Keratinocyte (primary cell): ENCODE results near the gene FBRSL1. TPM values are rescaled to one million over a fixed set of nuclear protein-coding genes. Genes with fewer than 3 reads are reported as not detected.

Source experiments
- DNase-seq: peaks from one replicate; pipeline ENCODE4 v3.0.0-alpha.2; 2011; ENCODE audit warnings: low read depth, missing footprints, low spot score
- FAIRE-seq: peaks from 2 replicates; lab custom pipeline; 2011; peaks lifted over from hg19 to GRCh38; lab: Jason Lieb, UNC
- H2AFZ ChIP-seq: 2 replicates; pipeline ENCODE4 v1.6.0; 2012; ENCODE audit warnings: low read length, control low read depth, inconsistent platforms; ENCODE audit not compliant: control insufficient read depth
- H3K27ac ChIP-seq: 2 replicates; pipeline ENCODE4 v1.5.1; 2011; ENCODE audit warnings: low read length; ENCODE audit not compliant: control insufficient read depth, insufficient read depth
- H3K27me3 ChIP-seq: 3 replicates; pipeline ENCODE4 v1.6.0; 2011; ENCODE audit warnings: low read length; ENCODE audit not compliant: control insufficient read depth, insufficient read depth; ENCODE audit errors: extremely low read depth
- H3K36me3 ChIP-seq, 2 experiments: 2 replicates in 1 of 2; 3 replicates in 1 of 2; pipeline ENCODE4 v1.5.1; 2011; ENCODE audit warnings: low read length in 2 of 2, mild to moderate bottlenecking in 1 of 2; ENCODE audit not compliant: control insufficient read depth in 2 of 2, insufficient read depth in 2 of 2; ENCODE audit errors: extremely low read depth in 1 of 2
- H3K4me1 ChIP-seq: 3 replicates; pipeline ENCODE4 v1.5.1; 2011; ENCODE audit warnings: low read length; ENCODE audit not compliant: control insufficient read depth, insufficient read depth; ENCODE audit errors: extremely low read depth
- H3K4me2 ChIP-seq: 3 replicates; pipeline ENCODE4 v1.6.0; 2011; ENCODE audit warnings: low read depth, low read length; ENCODE audit not compliant: control insufficient read depth, insufficient read depth; ENCODE audit errors: extremely low read depth
- H3K4me3 ChIP-seq, 3 experiments: fragments of 200-600 bp in 1 of 3; sonication (generic) in 1 of 3; 2 replicates in 2 of 3; 3 replicates in 1 of 3; pipeline ENCODE4 v1.5.1; 2011 to 2016; ENCODE audit warnings: low read length in 3 of 3, mild to moderate bottlenecking in 3 of 3, control low read depth in 2 of 3, inconsistent platforms in 1 of 3, low read depth in 1 of 3, mixed read lengths in 1 of 3, mixed run types in 1 of 3, moderate library complexity in 1 of 3; ENCODE audit not compliant: control insufficient read depth in 2 of 3, insufficient read depth in 2 of 3; ENCODE audit errors: extremely low read depth in 1 of 3
- H3K79me2 ChIP-seq: 2 replicates; pipeline ENCODE4 v1.6.0; 2012; ENCODE audit warnings: low read length; ENCODE audit not compliant: control insufficient read depth, insufficient read depth
- H3K9ac ChIP-seq: 3 replicates; pipeline ENCODE4 v1.6.0; 2011; ENCODE audit warnings: low read length; ENCODE audit not compliant: control insufficient read depth, insufficient read depth; ENCODE audit errors: extremely low read depth
- H3K9me1 ChIP-seq: 3 replicates; pipeline ENCODE4 v1.6.0; 2011; ENCODE audit warnings: low read length; ENCODE audit not compliant: control insufficient read depth, insufficient read depth; ENCODE audit errors: extremely low read depth
- H3K9me3 ChIP-seq: 2 replicates; pipeline ENCODE4 v1.5.1; 2012; ENCODE audit warnings: low read depth, low read length; ENCODE audit not compliant: control insufficient read depth
- H4K20me1 ChIP-seq: 3 replicates; pipeline ENCODE4 v1.6.0; 2011; ENCODE audit warnings: low read length; ENCODE audit not compliant: control insufficient read depth, insufficient read depth; ENCODE audit errors: extremely low read depth
- CTCF ChIP-seq, 3 experiments: IDR thresholded peaks in 1 of 3; conservative IDR thresholded peaks in 1 of 3; optimal IDR thresholded peaks in 1 of 3; 2 replicates in 2 of 3; 3 replicates in 1 of 3; pipeline versions ENCODE3 to v1.5.1; 2011; ENCODE audit warnings: low read length in 3 of 3, mild to moderate bottlenecking in 3 of 3, moderate library complexity in 2 of 3, control low read depth in 1 of 3, inconsistent platforms in 1 of 3; ENCODE audit not compliant: insufficient read depth in 2 of 3; ENCODE audit errors: extremely low read depth in 1 of 3
- EZH2 ChIP-seq: IDR thresholded peaks from one replicate; pipeline ENCODE4 v1.6.1; 2012; ENCODE audit warnings: inconsistent platforms, mild to moderate bottlenecking, low read length, moderate library complexity
- dilution Hi-C: fragments of 300-500 bp; cut with MboI; formaldehyde crosslinking; loops from one replicate; pipeline ENCODE4 v1.7.0; 2020; ENCODE audit warnings: low sequenced_read_pairs; ENCODE audit not compliant: extremely low pct_ligation_motif_present
- polyA plus RNA-seq, 5 experiments: library from polyadenylated mRNA; depleted of rRNA in 3 of 5; stranded (reverse) in 3 of 5; stranded (forward) in 1 of 5; unstranded in 1 of 5; fragments of >200 nt; gene quantifications; 1 replicate in 1 of 5; 2 replicates in 3 of 5; 3 replicates in 1 of 5; pipeline versions ENCODE4 v1.2.1 to v1.2.3, GENCODE V29; 2011 to 2012; ENCODE audit warnings: missing spikeins in 2 of 5, low read depth in 1 of 5, low replicate concordance in 1 of 5

FBRSL1 gene
- polyA plus RNA-seq, 1 donor (not counting 4 experiments of a cell fraction or from before 2014, with no cell fraction given): 0.89 TPM

- Histone ChIP-seq H3K4me3 (no peak overlapping the region), H4K20me1 (no peaks in the 10 kb centered on the region), H3K27ac (no peak overlapping the region), H2AFZ (no peak overlapping the region), H3K27me3 (peaks cover 11% of the 10 kb centered on the region), H3K4me1 (no peaks in the 10 kb centered on the region), H3K9me1 (no peaks in the 10 kb centered on the region), H3K4me2 (no peak overlapping the region), H3K79me2 (no peaks in the 10 kb centered on the region), H3K9me3 (peaks cover 5% of the 10 kb centered on the region), H3K9ac (no peak overlapping the region), H3K36me3 (no peaks in the 10 kb centered on the region)
- no peak for DNase-seq
- dilution Hi-C loops: no loop called here
- TF ChIP-seq CTCF (optimal IDR thresholded peaks at IDR 0.05 in 1 of 3, IDR thresholded peaks at IDR 0.05 in 1 of 3, conservative IDR thresholded peaks at IDR 0.05 in 1 of 3; ENCODE audit: extremely low read depth in 1 of 3, insufficient read depth in 2 of 3, low read length in 3 of 3) (no peak), EZH2 (no peak)
- FAIRE-seq: no peak
Measured at GRCh38 chr12:132464820-132465219, 25.1 kb upstream of the FBRSL1 start.

DNA sequence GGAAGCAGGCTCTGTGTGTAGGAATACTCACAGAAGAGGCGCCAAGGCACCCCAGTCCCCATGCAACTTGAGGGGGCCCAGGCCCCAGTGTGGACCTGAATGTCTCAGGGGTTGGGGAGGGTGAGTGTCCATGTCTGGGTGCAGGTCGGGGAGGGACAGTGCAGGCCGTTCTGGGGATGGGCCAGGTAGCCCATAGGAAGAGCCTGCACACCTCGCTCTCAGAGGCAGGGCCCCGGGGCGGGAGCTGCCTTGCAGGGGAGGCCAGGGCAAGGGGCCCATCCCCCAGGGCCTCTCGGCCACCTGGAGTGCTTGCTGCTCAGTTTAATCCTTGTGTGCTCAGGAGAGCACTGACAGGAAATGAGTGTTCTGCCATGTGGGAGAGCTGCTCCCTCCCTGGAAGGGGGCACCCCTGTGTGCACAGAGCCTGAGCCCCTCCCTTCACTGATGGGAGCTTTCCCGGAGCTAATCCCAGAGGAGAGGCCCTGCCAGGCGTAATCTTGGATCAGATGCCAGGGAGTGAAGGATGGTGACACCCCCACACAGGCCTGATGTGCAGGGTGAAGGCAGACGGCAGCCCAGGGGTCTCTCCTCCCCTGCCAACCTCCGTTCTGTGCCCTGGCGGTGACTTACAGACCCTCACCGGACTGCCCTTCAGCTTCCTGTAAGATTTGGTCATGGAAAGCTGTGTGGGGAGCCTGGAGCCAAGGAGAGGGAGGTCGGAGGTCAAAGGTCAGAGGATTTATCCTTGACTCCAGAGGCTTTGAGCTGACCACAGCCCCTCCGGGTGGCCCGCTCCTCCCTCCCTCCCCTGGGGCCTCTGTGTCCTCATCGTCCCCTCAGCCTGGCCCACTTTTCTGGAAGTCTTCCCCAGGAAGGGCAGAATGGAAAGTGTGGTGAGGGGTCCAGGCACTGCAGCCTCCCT, 24.4 kb upstream of the FBRSL1 start:
- no peak overlapping the region for H3K27ac ChIP-seq
- no peak overlapping the region for H3K4me2 ChIP-seq
- FAIRE-seq (no peak), DNase-seq (no peak)
- no peak overlapping the region for H2AFZ ChIP-seq
- H3K36me3 ChIP-seq: no peaks in the 10 kb centered on the region
- dilution Hi-C loops: no loop called here
- no peak overlapping the region for H3K4me3 ChIP-seq
- peaks cover 11% of the 10 kb centered on the region for H3K27me3 ChIP-seq
- H3K4me1 ChIP-seq: no peaks in the 10 kb centered on the region
- H4K20me1 ChIP-seq: no peaks in the 10 kb centered on the region
- no peak overlapping the region for H3K9ac ChIP-seq
- no peak for TF ChIP-seq CTCF (optimal IDR thresholded peaks at IDR 0.05 in 1 of 3, IDR thresholded peaks at IDR 0.05 in 1 of 3, conservative IDR thresholded peaks at IDR 0.05 in 1 of 3; ENCODE audit: extremely low read depth in 1 of 3, insufficient read depth in 2 of 3, low read length in 3 of 3)
- TF ChIP-seq EZH2: no peak
- no peaks in the 10 kb centered on the region for H3K79me2 ChIP-seq
- no peaks in the 10 kb centered on the region for H3K9me1 ChIP-seq
- H3K9me3 ChIP-seq: peaks cover 5% of the 10 kb centered on the region
